ENCODE data around the gene FANCE.
A peak's percentile ranks its signal among the peaks of the same experiment; 100 is the strongest.

- TF ChIP-seq EZH2 (IDR thresholded peaks at IDR 0.05; ENCODE audit: borderline replicate concordance) = no peak
- TF ChIP-seq CTCF (IDR thresholded peaks at IDR 0.05; ENCODE audit: poor library complexity) = peak; percentile 25
- no peak for TF ChIP-seq EZH2phosphoT487 (IDR thresholded peaks at IDR 0.05; ENCODE audit: low read depth, severe bottlenecking, unreplicated experiment)
These were observed 32.7 kb upstream of the FANCE start for GRCh38 chr6:35419417-35419816.

All from hepatocyte (in vitro differentiated cells).